Activated CD4-positive, alpha-beta T cell treated with anti-CD3 and anti-CD28 coated beads, Interleukin-2, amount 50 U/mL, for 16 hours (primary cell): ENCODE measurements around the gene FETUB.
"Not testable (repeated sequence)": the region's sequence is repeated elsewhere in the genome, so short reads cannot be mapped to it uniquely, and the experiment has no call there.

Experiments
- DNase-seq: peaks from one replicate; pipeline ENCODE4 v3.0.0-alpha.2; 2020

FETUB gene

DNA sequence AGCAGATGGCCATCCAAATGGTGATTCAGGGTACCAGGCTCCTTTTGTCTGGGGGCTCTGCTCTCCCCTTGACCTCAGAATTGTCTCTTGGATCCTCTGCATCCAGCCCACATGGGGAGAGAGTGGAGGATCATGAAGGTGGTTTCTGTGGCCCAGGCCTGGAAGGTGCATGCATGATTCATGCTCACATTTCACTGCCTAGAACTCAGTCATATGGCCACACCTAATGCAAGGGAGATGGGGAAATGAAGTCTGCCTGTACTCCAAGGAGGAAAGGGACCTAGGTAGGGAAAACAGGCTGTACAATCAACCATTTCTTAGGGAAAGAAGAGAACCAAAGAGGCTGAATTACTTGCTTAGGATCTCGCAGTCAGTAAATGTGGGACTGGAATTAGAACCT is 40.7 kb downstream of the FETUB start:
- DNase-seq, result no peak

DNA sequence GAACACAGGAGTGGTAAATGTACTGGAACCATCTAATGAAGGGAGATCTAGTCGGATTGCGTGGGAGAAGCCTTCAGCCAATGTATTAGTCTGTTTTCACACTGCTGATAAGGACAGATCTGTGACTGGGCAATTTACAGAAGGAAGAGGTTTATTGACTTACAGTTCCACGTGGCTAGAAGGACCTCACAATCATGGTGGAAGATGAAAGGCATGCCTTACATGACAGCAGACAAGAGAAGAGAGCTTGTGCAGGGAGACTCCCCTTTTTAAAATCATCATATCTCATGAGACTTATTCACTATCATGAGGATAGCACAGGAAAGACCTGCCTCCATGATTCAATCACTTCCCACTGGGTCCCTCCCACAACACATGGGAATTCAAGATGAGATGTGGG is 42.6 kb downstream of the FETUB start:
- DNase-seq, result no peak

DNA sequence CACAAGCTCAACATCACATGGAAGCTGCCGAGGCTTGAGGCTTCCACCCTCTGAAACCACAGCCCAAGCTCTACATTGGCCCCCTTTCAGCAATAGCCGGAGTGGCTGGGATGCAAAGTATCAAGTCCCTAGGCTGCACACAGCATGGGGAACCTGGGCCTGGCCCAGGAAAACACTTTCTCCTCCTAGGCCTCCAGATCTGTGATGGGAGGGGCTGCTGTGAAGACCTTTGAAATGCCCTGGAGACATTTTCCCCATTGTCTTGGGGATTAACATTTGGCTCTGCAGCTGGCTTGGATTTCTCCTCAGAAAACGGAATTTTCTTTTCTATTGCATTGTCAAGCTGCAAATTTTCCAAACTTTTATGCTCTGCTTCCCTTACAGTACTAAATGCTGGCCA is 43.8 kb downstream of the FETUB start:
- no peak for DNase-seq

DNA sequence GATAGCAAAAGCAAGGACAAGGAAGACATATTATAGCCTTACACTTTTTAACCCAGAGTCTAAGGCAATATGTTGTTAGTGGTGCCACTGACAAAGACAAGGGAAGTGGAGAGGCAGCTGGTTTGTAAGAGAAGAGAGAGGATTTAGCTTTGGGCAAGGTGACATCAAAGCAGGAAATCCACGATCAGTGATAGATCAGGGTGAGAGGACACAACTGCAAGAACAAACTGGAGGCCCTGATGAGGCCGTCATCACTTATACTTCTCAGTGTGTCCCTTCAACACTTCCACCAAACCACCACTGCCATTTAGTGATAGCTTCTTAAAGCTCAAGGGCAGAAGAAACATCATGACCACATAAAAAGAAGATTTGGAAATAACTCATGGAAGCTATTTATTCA is 46.3 kb downstream of the FETUB start:
- DNase-seq, result not testable (repeated sequence)

DNA sequence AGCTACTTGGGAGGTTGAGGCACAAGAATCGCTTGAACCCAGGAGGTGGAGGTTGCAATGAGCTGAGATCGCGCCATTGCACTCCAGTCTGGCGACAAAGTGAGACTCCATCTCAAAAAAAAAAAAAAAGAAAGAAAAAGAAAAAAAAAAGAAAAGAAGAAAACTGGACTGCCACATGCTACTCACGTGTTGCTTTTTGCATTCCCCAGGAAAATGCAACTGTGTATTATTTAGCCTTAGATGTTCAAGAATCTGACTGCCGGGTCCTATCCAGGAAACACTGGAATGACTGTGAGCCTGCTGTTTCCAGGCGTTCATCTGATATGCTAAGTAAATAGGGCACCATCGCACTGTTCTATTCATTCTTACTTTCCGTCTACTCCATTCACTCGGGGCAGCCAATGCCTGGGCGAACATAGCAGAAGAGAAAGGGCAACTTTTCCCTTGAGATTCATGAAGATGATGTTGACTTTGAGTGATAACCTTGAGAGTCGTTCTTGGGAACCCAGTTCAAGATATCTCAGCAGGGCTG is 47.0 kb downstream of the FETUB start:
- DNase-seq, result no peak

DNA sequence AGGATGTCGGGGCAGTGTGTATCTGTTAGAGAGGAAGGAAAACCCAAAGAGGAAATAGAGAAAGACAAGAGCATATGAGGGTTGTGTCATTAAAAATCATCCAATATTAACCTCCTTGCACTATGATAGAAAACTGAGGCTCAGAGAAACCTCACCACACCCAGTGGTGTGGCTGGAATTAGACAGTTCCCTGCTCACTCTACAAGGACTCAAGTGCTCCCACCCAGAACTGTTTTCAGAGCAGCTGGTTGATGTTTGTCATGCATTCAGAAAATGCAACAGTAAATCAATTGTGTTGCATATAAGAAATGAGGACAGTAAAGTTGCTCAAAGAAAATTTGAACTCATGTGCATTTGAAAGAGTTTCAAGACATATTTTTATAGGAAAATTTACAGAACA is 50.1 kb downstream of the FETUB start:
- not testable (repeated sequence) for DNase-seq

DNA sequence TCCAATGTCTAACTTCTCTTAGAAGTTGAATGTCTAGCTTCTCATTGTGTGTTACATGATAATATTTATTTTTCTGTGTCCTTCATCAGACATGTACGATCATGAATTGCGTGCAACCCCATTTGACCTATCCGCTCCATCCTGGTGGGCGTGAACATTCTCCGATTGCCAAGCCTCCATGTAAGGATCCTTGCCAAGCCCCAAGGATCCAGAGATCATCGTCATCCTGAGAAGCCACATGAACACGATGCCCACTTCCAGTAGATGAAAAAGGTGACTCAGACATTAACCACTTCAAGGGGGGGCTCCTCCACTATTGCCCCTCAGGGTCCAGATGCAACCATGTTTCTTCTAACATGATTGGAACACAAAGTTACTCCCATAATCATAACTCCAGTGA is 51.5 kb downstream of the FETUB start:
- no peak for DNase-seq

DNA sequence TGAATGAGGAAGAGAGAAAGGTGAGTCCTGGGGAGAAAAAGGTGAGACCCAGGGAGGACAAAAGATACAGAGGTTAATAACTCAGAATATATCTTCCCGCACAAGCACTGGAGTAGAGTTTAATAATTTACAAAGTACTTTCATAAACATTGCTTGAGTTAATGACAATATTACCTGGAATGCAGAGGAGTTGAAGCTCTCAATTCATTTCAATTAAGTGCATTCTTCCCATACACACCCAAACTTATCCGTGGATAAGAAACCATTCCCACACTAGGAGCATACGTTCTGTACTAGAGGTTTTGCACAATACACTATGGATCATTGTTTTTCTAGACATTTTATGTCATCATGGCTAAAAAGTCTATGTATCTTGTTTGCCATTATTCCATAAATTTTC is 53.6 kb downstream of the FETUB start:
- no peak for DNase-seq

DNA sequence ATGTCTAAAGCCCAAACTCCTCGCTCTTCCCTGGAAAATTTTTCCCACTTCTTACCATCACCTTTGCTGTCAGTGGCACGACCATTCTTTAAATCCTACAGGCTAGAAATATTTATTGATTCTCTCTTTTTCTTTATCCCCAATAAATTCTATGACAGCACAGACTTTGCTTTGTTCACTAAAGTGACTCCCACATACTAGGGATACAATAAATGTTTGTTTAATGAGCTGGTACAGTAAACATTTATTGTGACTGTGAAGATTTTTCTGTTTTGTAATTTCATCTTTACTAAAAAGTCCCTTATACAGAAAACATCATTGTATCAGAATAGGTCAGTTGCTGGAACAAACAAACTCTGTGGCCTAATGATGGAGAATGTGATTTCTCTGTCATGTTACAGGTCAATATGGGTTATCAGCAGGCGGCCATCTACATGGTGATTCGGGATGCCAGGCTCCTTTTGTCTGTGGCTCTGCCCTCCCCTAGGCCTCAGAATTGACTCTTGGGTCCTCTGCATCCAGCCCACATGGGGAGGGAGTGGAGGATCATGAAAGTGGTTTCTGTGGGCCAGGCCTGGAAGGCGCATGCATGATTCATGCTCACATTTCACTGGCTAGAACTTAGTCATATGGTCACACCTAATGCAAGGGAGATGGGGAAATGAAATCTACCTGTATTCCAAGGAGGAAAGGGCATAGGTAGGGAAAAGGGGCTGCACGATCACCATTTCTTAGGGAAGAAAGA is 54.3 kb downstream of the FETUB start:
- DNase-seq, result no peak

DNA sequence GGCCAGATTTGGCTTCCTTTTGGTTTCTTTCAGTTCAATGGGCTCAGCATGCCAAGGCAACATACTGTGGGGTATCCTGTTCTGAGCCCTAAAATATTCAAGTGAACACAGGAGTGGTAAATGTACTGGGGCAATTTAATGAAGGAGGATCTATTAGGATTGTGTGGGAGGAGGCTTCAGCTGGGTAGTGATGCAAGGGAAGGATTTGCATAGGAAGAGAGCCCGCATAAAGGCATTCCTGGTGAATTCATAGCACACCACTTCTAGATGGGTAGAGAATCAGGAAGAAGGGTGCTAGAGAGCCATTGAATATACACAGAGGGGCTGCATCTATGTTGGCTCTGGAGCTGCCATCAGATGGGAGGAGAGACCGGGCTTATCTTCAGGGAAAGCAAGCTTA is 56.3 kb downstream of the FETUB start:
- no peak for DNase-seq

DNA sequence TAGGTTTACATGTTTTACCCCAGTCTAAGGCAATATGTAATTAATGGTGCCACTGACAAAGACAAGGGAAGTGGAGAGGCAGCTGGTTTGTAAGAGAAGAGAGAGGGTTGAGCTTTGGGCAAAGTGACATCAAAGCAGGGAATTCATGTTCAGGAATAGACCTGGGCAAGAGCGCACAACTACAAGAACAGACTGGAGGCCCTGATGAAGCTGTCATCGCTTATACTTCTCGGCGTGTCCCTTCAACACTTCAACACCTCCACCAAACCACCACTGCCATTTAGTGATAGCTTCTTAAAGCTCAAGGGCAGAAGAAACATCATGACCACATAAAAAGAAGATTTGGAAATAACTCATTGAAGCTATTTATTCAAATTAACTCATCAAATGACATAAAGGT is 57.3 kb downstream of the FETUB start:
- no peak for DNase-seq

DNA sequence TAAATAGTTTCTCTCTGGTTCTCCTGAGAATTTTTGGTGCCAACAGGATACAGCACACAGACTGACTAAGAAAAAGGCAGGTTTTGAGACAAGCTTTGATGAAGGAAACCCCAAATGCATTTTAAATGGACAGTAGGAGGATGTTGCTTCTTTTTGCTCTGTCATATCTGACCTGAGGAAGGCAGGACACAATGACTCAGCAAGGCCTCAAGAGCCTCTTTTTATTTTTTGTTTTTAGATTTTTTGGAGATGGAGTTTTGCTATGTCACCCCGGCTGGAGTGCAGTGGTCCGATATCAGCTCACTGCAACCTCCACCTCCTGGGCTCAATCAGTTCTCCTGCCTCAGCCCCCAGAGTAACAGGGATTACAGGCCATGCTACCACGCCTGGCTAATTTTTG is 60.1 kb downstream of the FETUB start:
- DNase-seq, result peak; percentile 66

DNA sequence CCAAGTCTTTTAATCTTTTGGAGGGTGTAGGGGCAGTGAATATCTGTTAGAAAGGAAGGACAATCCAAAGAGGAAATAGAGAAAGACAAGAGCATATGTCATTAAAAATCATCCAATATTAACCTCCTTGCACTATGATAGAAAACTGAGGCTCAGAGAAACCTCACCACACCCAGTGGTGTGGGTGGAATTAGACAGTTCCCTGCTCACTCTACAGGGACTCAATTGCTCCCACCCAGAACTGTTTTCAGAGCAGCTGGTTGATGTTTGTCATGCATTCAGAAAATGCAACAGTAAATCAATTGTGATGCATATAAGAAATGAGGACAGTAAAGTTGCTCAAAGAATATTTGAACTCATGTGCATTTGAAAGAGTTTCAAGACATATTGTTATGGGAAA is 62.3 kb downstream of the FETUB start:
- not testable (repeated sequence) for DNase-seq
